GM18867 (cell line): ENCODE measurements around the gene PSMD14.

Source experiments
- ATAC-seq: cut with Tn5 transposase; IDR thresholded peaks from one replicate; pipeline ENCODE4 v1.9.1; 2021; ENCODE audit warnings: mild to moderate bottlenecking, moderate library complexity; ENCODE audit not compliant: unreplicated experiment

The PSMD14 gene

GRCh38 chr2:161381546-161381945 is 73.3 kb downstream of the PSMD14 start:
- ATAC-seq = no peak

- no peak for ATAC-seq
Measured at GRCh38 chr2:161382747-161383146, 74.5 kb downstream of the PSMD14 start.

- ATAC-seq = peak; percentile 85
Measured at GRCh38 chr2:161384864-161385263, 76.6 kb downstream of the PSMD14 start.

- ATAC-seq = peak; percentile 64
Measured at GRCh38 chr2:161386228-161386824, 78.1 kb downstream of the PSMD14 start.

- peak; percentile 28 for ATAC-seq
Measured at GRCh38 chr2:161388146-161388779, 80.0 kb downstream of the PSMD14 start.

- ATAC-seq = no peak
Measured at GRCh38 chr2:161391737-161392506, 83.7 kb downstream of the PSMD14 start.

- ATAC-seq = no peak
Measured at GRCh38 chr2:161400076-161400475, 91.9 kb downstream of the PSMD14 start.

- ATAC-seq = no peak
Measured at GRCh38 chr2:161402297-161402696, 94.1 kb downstream of the PSMD14 start.

- no peak for ATAC-seq
Measured at GRCh38 chr2:161406316-161406715, 98.1 kb downstream of the PSMD14 start.

GRCh38 chr2:161407597-161407996 is 99.4 kb downstream of the PSMD14 start:
- ATAC-seq = no peak

- ATAC-seq = no peak
Measured at GRCh38 chr2:161409308-161409907, 101.2 kb downstream of the PSMD14 start.

- no peak for ATAC-seq
Measured at GRCh38 chr2:161412346-161412745, 104.1 kb downstream of the PSMD14 start.

GRCh38 chr2:161414042-161415033 is 106.1 kb downstream of the PSMD14 start:
- ATAC-seq = peak; percentile 41

- ATAC-seq = peak; percentile 27
Measured at GRCh38 chr2:161415034-161415986, 107.1 kb downstream of the PSMD14 start.

GRCh38 chr2:161415987-161416707 is 107.9 kb downstream of the PSMD14 start, which contains the start of gene TBR1:
Gene TBR1, plus strand, starts transcription at chr2:161416297. Its CDS starts 114 bp downstream, at chr2:161416411.
- ATAC-seq = no peak

GRCh38 chr2:161416708-161417437 is 108.6 kb downstream of the PSMD14 start:
- ATAC-seq = no peak

GRCh38 chr2:161417438-161418274 is 109.4 kb downstream of the PSMD14 start:
- no peak for ATAC-seq
